Measurements from ENCODE around the gene HEPACAM2.

Gene HEPACAM2

DNA sequence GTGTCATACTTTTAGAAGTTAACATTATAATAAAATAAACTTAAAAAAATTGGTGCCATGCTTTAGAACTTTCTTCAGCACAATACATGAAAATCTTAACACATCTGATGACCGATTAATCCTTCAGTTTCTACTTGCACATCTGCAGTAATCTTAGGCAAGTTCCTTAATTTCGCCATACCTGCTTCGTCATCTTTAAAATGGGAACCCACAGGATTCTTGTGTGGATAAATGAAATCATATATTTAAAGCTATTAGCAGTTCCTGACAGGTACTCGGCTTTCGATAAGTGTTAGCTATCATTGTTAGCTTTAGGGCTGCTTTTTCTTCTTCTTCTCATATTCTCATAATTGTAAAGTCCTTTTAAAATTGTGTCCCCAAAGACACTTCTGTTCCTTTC is 5.0 kb upstream of the HEPACAM2 start:
- peak overlapping the region; percentile 93 for H3K4me3 Mint-ChIP-seq
- peaks cover 7% of the 10 kb centered on the region for H3K27me3 Mint-ChIP-seq
- H3K27ac Mint-ChIP-seq = peak overlapping the region; percentile 87
- H3K9me3 Mint-ChIP-seq = no peaks in the 10 kb centered on the region
- peaks cover 8% of the 10 kb centered on the region for H3K4me1 Mint-ChIP-seq (ENCODE audit: low read depth)
- intact Hi-C loops (cut with micrococcal nuclease) = loop anchor here (5.0 to 10.0 kb wide), 2 partner anchors 114 to 606 kb away; partner anchors contain the start of gene SAMD9
- H3K36me3 Mint-ChIP-seq (ENCODE audit: low read depth) = peaks cover 11% of the 10 kb centered on the region

DNA sequence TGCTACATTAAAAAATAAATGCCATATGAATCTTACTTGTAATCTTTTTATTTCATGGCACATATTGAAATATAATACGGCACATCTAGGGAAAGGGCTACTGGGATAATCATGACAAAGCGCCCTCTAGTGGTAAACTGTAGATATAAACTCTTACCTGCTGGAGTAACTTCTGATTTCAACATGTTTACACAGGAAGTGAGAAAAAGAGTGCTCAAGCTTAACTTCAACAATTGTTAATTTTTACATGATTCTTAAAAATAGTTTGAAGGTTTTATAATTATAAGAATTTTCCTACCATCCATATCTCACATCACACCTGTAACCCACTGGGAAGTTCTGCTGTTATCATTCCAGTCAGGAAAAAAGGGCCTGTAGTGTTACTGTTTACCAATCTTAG is 2.0 kb upstream of the HEPACAM2 start:
- Mint-ChIP-seq H3K4me1 (ENCODE audit: low read depth) (peaks cover 8% of the 10 kb centered on the region), H3K4me3 (no peak overlapping the region), H3K9me3 (no peaks in the 10 kb centered on the region), H3K36me3 (ENCODE audit: low read depth) (peaks cover 11% of the 10 kb centered on the region), H3K27ac (no peak overlapping the region), H3K27me3 (peaks cover 9% of the 10 kb centered on the region)
- intact Hi-C loops (cut with micrococcal nuclease) = loop anchor here (1.0 to 2.0 kb wide), 2 partner anchors 50 to 136 kb away; no protein-coding TSS in a partner anchor

DNA sequence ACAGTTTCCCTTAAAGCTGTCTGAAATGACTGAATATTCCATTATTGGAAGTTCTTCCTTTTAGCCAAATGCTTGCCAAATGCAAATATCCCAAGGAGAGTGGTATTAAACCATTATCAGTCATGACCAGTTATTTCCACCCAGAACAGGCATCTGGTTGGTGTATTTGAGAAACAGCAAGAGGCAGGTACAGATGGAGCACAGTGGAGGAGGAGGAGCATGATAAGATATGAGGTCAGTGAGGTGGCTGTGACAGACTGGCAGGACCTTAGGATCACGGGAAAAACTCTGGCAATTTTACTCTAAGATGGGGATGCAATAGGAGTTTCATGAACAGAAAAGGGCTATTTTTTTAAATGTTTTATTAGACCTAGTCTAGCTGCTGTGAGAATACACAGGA is 6.4 kb downstream of the HEPACAM2 start:
- Mint-ChIP-seq H3K4me1 (ENCODE audit: low read depth) (no peaks in the 10 kb centered on the region), H3K4me3 (no peak overlapping the region), H3K27me3 (peaks cover 2% of the 10 kb centered on the region), H3K27ac (no peak overlapping the region), H3K9me3 (no peaks in the 10 kb centered on the region), H3K36me3 (ENCODE audit: low read depth) (no peaks in the 10 kb centered on the region)
- intact Hi-C loops (cut with micrococcal nuclease) = no loop called here

DNA sequence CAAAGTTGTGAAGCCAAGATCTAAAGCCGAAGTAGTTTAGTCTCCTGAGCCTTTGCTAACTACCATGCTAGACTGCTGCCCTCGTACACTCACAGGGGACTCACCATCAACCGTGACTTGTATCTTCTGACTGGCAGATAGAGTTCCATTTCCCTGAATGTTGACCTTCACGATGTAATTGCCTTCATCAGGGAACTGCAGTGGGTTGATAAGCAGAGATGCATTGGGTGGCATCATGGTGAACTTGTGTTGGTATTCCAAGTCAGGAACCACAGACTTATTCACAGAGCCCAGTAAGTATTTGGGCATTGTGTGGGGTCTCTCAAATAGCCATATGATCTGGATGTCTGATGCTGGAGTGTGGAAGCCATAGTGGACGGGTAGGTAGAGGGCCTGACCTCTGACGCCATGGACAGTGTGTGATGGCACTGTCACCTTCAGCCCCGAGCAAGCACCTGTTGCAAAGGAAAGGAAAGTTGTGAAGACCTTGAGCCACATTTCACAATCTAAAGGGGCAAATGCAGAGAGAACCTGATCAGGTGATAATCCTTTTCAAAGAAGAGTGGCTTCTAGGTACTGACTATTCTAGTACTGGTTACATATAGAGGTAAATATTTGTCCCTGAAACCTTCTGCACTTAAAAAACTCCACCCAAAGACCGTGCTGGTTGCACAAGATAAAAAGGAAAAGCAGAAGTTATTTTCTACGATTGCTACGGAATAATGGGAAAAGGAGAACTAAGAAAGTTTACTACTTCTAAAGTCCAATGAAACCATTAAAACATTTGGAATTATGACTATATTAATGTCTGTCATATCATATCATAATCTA is 7.1 kb downstream of the HEPACAM2 start:
- Mint-ChIP-seq H3K4me3 (no peak overlapping the region), H3K27ac (no peak overlapping the region), H3K4me1 (ENCODE audit: low read depth) (no peaks in the 10 kb centered on the region), H3K27me3 (peaks cover 2% of the 10 kb centered on the region), H3K9me3 (no peaks in the 10 kb centered on the region), H3K36me3 (ENCODE audit: low read depth) (no peaks in the 10 kb centered on the region)
- intact Hi-C loops (cut with micrococcal nuclease) = no loop called here

DNA sequence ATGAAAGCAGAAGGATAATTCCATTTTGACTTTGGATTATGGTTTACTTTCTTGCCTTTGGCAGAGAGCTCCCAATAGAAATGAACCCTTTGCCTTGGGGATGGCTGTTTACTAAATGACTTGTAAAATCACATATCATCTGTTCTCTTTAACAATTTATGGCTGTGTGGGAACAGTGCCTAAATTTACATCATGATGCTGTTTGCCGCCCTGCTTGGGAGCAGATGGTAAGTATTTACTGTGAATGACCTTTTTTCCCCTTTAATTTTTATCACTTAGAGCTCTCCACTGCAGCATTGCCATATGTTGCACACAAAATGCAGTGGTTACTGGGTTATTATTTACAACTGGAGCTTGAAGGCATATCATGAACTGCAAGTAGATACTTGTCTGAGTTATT is 13.4 kb downstream of the HEPACAM2 start:
- intact Hi-C loops (cut with micrococcal nuclease) = no loop called here
- no peaks in the 10 kb centered on the region for H3K9me3 Mint-ChIP-seq
- peaks cover 5% of the 10 kb centered on the region for H3K27me3 Mint-ChIP-seq
- H3K4me3 Mint-ChIP-seq = no peak overlapping the region
- no peak overlapping the region for H3K27ac Mint-ChIP-seq
- H3K36me3 Mint-ChIP-seq (ENCODE audit: low read depth) = no peaks in the 10 kb centered on the region
- peaks cover 7% of the 10 kb centered on the region for H3K4me1 Mint-ChIP-seq (ENCODE audit: low read depth)

DNA sequence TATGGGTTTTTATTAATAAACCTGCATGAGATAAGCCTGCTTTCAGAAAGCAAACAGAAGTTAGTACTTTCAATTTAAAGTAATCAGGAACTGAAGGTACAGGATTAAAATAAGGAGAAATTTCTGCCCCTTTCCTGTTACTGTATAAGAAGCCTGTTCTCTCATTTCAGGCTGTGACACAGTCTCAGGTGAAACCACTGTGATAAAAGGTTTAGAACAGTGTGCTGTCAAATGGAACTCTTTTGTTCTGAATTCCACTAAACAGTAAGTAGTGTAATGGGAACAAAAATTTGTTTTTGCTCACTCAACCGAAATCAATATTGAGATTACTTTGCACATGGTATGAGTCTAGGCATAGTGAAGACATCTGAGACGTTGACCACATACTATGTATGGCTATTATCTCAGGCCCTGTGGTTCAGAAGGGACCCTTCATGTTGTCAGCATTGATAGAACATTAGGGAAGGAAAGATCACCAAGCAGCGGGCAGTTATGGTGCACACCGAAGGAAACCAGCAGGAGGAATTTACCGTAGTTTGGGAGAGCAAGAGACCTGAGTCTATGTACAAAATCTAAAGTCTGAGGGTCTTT is 14.9 kb downstream of the HEPACAM2 start:
- no peaks in the 10 kb centered on the region for H3K36me3 Mint-ChIP-seq (ENCODE audit: low read depth)
- intact Hi-C loops (cut with micrococcal nuclease) = no loop called here
- H3K9me3 Mint-ChIP-seq = no peaks in the 10 kb centered on the region
- H3K4me1 Mint-ChIP-seq (ENCODE audit: low read depth) = peaks cover 7% of the 10 kb centered on the region
- H3K4me3 Mint-ChIP-seq = no peak overlapping the region
- no peak overlapping the region for H3K27ac Mint-ChIP-seq
- H3K27me3 Mint-ChIP-seq = peaks cover 6% of the 10 kb centered on the region

DNA sequence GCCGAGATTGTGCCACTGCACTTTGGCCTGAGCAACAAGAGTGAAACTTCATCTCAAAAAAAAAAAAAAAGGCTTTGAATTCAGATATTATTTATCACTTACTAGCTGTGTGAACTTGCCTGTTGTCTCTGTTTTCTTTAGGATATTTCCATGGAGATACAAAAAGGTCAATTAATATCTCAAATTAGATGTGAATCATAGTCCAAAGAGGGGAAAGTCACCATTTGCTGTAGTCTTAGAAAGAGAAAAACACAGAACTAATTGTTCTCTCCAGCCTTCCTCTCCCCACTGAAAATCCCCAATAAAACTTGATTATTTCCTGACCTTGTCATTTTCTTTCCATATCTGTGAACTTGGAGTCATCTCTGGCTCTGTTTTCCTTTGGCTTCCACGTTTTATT is 21.2 kb downstream of the HEPACAM2 start:
- Mint-ChIP-seq H3K4me1 (ENCODE audit: low read depth) (peaks cover 10% of the 10 kb centered on the region), H3K4me3 (no peak overlapping the region), H3K27me3 (peaks cover 2% of the 10 kb centered on the region), H3K27ac (no peak overlapping the region), H3K36me3 (ENCODE audit: low read depth) (no peaks in the 10 kb centered on the region), H3K9me3 (no peaks in the 10 kb centered on the region)
- intact Hi-C loops (cut with micrococcal nuclease) = no loop called here

DNA sequence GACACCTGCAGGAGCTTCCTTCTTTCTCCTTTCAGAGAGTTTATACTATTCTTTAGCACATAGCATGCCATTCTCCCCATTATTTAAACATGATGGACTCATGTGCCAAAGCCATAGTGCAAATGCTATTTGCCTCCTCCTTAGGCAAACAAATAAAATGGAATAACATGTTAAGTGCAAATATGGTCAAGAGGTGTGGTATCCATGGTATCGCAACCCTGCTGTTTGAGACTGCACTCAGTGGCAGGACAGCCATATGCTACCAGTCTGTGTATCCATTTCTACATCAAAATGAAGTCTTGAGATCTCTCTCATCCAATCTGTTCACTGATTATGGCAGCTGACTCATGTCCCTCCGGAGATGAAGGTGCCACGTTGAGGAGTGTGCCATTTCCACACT is 22.8 kb downstream of the HEPACAM2 start:
- peaks cover 2% of the 10 kb centered on the region for H3K27me3 Mint-ChIP-seq
- H3K4me1 Mint-ChIP-seq (ENCODE audit: low read depth) = peaks cover 10% of the 10 kb centered on the region

DNA sequence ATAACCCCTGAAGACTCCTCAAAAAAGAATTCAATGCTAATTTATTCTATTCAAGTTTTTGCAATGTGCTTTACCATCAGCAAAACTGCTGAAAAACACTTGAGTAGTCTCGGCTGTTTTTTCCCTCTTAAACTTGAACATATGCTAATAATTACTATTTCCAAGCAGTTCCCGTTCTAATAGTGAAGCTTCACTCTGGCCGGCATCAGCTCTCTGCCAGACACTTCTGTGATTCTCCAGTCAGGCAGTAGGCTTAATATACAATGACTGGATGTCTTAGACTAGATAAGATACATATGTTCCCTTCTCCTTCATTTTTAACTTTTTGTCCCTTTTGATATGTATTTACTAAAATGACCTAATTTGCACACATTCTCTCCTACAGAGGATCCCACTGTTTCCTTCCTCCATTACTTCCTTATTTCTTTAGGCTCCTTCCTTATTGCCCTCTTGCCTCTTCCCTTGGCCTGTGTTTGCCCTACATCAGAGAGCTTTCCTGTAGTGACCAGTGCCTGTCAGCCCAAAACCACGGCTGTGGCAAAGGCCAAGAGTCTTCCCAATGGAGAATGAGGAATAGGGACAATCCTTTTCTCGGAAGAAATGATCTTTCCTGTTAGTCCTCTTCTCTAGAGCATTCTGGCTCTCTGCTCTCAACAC is 23.5 kb downstream of the HEPACAM2 start:
- Mint-ChIP-seq H3K27ac (no peak overlapping the region), H3K27me3 (peaks cover 2% of the 10 kb centered on the region), H3K4me1 (ENCODE audit: low read depth) (peaks cover 10% of the 10 kb centered on the region), H3K9me3 (no peaks in the 10 kb centered on the region), H3K36me3 (ENCODE audit: low read depth) (no peaks in the 10 kb centered on the region), H3K4me3 (no peak overlapping the region)
- intact Hi-C loops (cut with micrococcal nuclease) = no loop called here

More for the DNA sequence above, 22.8 kb downstream of the HEPACAM2 start:
- Mint-ChIP-seq H3K27ac (no peak overlapping the region), H3K4me3 (no peak overlapping the region), H3K36me3 (ENCODE audit: low read depth) (no peaks in the 10 kb centered on the region), H3K9me3 (no peaks in the 10 kb centered on the region)
- intact Hi-C loops (cut with micrococcal nuclease) = no loop called here

DNA sequence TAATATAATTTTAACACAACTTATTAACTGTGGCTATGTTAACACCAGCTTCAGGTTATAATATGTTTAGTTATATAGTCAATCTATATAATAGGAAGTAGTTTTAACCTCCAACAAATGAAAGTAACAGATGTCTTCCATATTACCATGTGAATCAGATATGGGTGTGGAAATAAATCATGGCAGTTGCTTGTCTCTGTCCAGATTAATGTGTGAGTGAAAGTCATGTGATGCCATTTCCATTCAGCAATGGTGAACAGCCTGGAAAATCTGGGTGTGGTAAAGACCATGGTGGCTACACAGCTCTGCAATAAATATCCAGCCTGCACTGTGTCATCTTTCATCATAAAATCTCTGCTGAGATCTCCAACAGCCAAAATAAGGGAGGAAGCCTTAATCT is 27.8 kb downstream of the HEPACAM2 start:
- Mint-ChIP-seq H3K36me3 (ENCODE audit: low read depth) (no peaks in the 10 kb centered on the region), H3K9me3 (no peaks in the 10 kb centered on the region), H3K4me3 (no peak overlapping the region), H3K27ac (no peak overlapping the region), H3K27me3 (peaks cover 4% of the 10 kb centered on the region), H3K4me1 (ENCODE audit: low read depth) (peaks cover 20% of the 10 kb centered on the region)
- intact Hi-C loops (cut with micrococcal nuclease) = no loop called here

DNA sequence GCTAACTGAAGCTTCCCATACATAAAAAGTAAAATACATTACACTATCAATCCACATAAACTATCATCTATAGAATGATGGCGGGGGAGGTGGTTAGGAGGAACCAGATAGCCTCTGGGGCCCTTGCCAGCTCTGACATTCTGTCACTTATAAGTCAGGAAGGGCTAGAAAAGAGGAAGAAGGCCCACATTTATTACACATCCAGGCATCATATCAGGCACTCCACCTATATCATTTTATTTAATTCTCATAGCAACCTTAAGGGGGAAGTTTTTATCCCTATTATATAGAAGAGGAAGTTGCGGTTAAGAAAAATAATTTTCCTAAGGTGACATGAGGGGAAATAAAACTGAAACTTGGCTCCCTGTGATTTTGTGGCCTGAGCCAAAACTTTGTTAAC is 29.9 kb downstream of the HEPACAM2 start:
- peaks cover 4% of the 10 kb centered on the region for H3K27me3 Mint-ChIP-seq
- intact Hi-C loops (cut with micrococcal nuclease) = no loop called here
- no peak overlapping the region for H3K27ac Mint-ChIP-seq
- peaks cover 9% of the 10 kb centered on the region for H3K4me1 Mint-ChIP-seq (ENCODE audit: low read depth)
- no peak overlapping the region for H3K4me3 Mint-ChIP-seq
- H3K36me3 Mint-ChIP-seq (ENCODE audit: low read depth) = no peaks in the 10 kb centered on the region
- H3K9me3 Mint-ChIP-seq = no peaks in the 10 kb centered on the region

DNA sequence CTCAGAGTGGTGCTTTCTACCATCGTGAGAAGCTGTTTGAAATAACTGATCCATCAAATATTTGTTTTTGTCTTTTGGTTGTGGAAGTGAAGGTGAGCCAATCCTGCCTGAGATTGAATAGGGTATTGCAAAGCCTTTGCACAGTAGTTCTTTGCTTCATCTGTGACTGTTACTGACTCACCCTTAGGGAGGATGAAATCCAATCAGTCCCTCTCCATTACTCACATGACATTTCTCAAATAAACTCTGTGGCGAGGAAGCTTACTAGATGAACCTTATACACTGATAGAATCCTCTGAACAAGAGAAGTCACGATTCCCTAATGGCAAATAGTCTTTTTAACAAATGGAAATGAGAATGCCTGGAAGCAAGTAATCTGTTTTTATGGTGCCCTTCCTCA is 31.9 kb downstream of the HEPACAM2 start:
- Mint-ChIP-seq H3K27me3 (peaks cover 7% of the 10 kb centered on the region), H3K27ac (no peak overlapping the region), H3K9me3 (no peaks in the 10 kb centered on the region), H3K4me3 (no peak overlapping the region), H3K36me3 (ENCODE audit: low read depth) (no peaks in the 10 kb centered on the region), H3K4me1 (ENCODE audit: low read depth) (peaks cover 9% of the 10 kb centered on the region)
- intact Hi-C loops (cut with micrococcal nuclease) = no loop called here

DNA sequence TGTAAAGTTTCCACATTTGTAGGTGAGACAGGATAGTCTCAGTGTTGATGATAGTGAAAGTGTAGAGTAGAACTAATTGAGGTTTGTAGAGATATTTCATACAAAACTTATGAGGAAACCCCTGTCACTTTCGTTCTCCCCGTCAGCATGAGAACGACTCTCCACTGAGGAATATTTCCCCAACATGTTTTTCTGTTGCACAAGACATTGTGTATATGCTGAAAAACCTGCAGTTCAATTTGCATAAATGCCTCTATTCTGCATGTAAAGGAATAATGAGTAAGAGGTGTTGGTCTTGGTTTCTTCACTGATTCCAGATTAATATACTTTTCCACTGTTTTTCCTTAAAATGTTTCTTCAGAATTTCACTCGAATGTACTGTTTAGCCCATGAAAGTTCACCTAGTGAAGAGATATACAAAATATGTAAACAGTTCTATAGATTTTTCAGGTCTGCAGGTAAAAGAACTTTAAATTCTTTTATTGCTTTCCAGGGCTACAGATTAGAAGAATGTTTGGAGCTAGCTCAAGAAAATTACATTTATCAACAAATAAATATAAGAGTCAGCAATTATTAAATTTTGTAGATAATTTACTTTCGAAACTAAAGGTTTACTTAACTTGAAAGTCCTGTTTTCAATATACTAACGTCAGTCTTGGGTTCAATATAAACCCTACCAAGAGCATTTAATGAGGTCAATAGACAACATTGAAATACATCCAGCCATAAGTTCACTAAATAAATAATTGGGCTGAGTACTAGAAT is 37.2 kb downstream of the HEPACAM2 start:
- no peaks in the 10 kb centered on the region for H3K4me1 Mint-ChIP-seq (ENCODE audit: low read depth)
- peaks cover 20% of the 10 kb centered on the region for H3K27me3 Mint-ChIP-seq
- H3K4me3 Mint-ChIP-seq = no peak overlapping the region

More for the DNA sequence above, 37.2 kb downstream of the HEPACAM2 start:
- intact Hi-C loops (cut with micrococcal nuclease) = no loop called here
- Mint-ChIP-seq H3K9me3 (no peaks in the 10 kb centered on the region), H3K36me3 (ENCODE audit: low read depth) (no peaks in the 10 kb centered on the region), H3K27ac (no peak overlapping the region)

Measured in dendritic cell treated with granulocyte-macrophage colony-stimulating factor and Interleukin-4, amounts not matched to agents 40 ng/mL and 50 ng/mL, for 4 days (primary cell).